SK-N-MC (cell line): ENCODE data around the gene SPSB1.

ENCODE experiments used
- DNase-seq: peaks from one replicate; pipeline ENCODE4 v3.0.0-alpha.2; 2011; ENCODE audit warnings: low read depth, low spot score
- H3K27ac ChIP-seq: fragments of 200-600 bp; sonication (generic); 2 replicates; pipeline ENCODE4 v1.5.1; 2016; ENCODE audit warnings: mixed run types
- H3K36me3 ChIP-seq: fragments of 200-600 bp; sonication (generic); 2 replicates; pipeline ENCODE4 v1.6.1; 2017; ENCODE audit warnings: antibody characterized with exemption, low read length, mixed read lengths; ENCODE audit not compliant: insufficient read depth
- H3K4me3 ChIP-seq: fragments of 200-600 bp; sonication (generic); 2 replicates; pipeline ENCODE4 v1.5.1; 2016
- H3K9ac ChIP-seq: fragments of 200-600 bp; sonication (generic); 2 replicates; pipeline ENCODE4 v1.8.0; 2017; ENCODE audit warnings: mixed run types, mixed read lengths; ENCODE audit not compliant: insufficient read length
- H3K9me3 ChIP-seq: fragments of 200-600 bp; sonication (generic); 2 replicates; pipeline ENCODE4 v1.6.1; 2017; ENCODE audit warnings: low read depth, mild to moderate bottlenecking, antibody characterized with exemption, low read length, moderate library complexity, mixed read lengths
- EZH2 ChIP-seq: fragments of 200-600 bp; sonication (generic); IDR thresholded peaks from one replicate; pipeline ENCODE4 v1.6.1; 2017; ENCODE audit warnings: antibody characterized with exemption
- FOXP2 ChIP-seq: optimal IDR thresholded peaks from 2 replicates; pipeline ENCODE3; 2011; ENCODE audit warnings: mild to moderate bottlenecking, moderate library complexity; ENCODE audit not compliant: insufficient read depth; ENCODE audit errors: extremely low read length, control extremely low read depth
- POLR2AphosphoS5 ChIP-seq: IDR thresholded peaks from 2 replicates; pipeline ENCODE4 v1.6.1; 2012; ENCODE audit warnings: mild to moderate bottlenecking, low read depth, low read length, borderline replicate concordance

SPSB1 gene

GRCh38 chr1:9257851-9258250 is 34.8 kb upstream of the SPSB1 start:
- no peak overlapping the region for H3K9ac ChIP-seq
- no peak for DNase-seq

GRCh38 chr1:9258629-9259028 is 34.1 kb upstream of the SPSB1 start:
- no peak for DNase-seq
- H3K9me3 ChIP-seq, result no peaks in the 10 kb centered on the region
- no peak overlapping the region for H3K4me3 ChIP-seq
- H3K36me3 ChIP-seq, result no peaks in the 10 kb centered on the region; the same call in 1 of the 2 replicates
- no peak overlapping the region for H3K27ac ChIP-seq
- H3K9ac ChIP-seq, result no peak overlapping the region
- no peak for TF ChIP-seq FOXP2

More at GRCh38 chr1:9257851-9258250, 34.8 kb upstream of the SPSB1 start:
- Histone ChIP-seq H3K27ac (no peak overlapping the region), H3K36me3 (no peaks in the 10 kb centered on the region; the same call in 1 of the 2 replicates), H3K9me3 (no peaks in the 10 kb centered on the region), H3K4me3 (no peak overlapping the region)
- no peak for TF ChIP-seq FOXP2

- no peak for DNase-seq
- H3K4me3 ChIP-seq, result no peak overlapping the region
- H3K27ac ChIP-seq, result no peak overlapping the region
- H3K36me3 ChIP-seq, result no peaks in the 10 kb centered on the region; the same call in 1 of the 2 replicates
- no peak for TF ChIP-seq EZH2
- TF ChIP-seq POLR2AphosphoS5, result no peak
- TF ChIP-seq FOXP2, result no peak
- no peaks in the 10 kb centered on the region for H3K9me3 ChIP-seq
- H3K9ac ChIP-seq, result no peak overlapping the region
Observed at GRCh38 chr1:9260059-9260766, 32.5 kb upstream of the SPSB1 start.

GRCh38 chr1:9261496-9261895 is 31.2 kb upstream of the SPSB1 start:
- H3K36me3 ChIP-seq, result no peaks in the 10 kb centered on the region
- DNase-seq, result no peak
- H3K9me3 ChIP-seq, result no peaks in the 10 kb centered on the region
- H3K4me3 ChIP-seq, result no peak overlapping the region
- H3K27ac ChIP-seq, result no peak overlapping the region
- TF ChIP-seq EZH2 (no peak), FOXP2 (no peak), POLR2AphosphoS5 (no peak)
- H3K9ac ChIP-seq, result no peak overlapping the region

- H3K4me3 ChIP-seq, result no peak overlapping the region
- no peak overlapping the region for H3K27ac ChIP-seq
- DNase-seq, result no peak
- no peak overlapping the region for H3K9ac ChIP-seq
- no peaks in the 10 kb centered on the region for H3K36me3 ChIP-seq
- TF ChIP-seq POLR2AphosphoS5, result no peak
- no peak for TF ChIP-seq FOXP2
- TF ChIP-seq EZH2, result no peak
- no peaks in the 10 kb centered on the region for H3K9me3 ChIP-seq
Observed at GRCh38 chr1:9262096-9262986, 30.4 kb upstream of the SPSB1 start.

GRCh38 chr1:9263276-9263855 is 29.3 kb upstream of the SPSB1 start:
- no peak for DNase-seq
- no peaks in the 10 kb centered on the region for H3K36me3 ChIP-seq
- TF ChIP-seq FOXP2 (no peak), EZH2 (no peak), POLR2AphosphoS5 (no peak)
- no peak overlapping the region for H3K9ac ChIP-seq
- no peak overlapping the region for H3K27ac ChIP-seq
- no peaks in the 10 kb centered on the region for H3K9me3 ChIP-seq
- no peak overlapping the region for H3K4me3 ChIP-seq

- TF ChIP-seq EZH2, result no peak
- no peak for TF ChIP-seq POLR2AphosphoS5
- TF ChIP-seq FOXP2, result no peak
- H3K27ac ChIP-seq, result no peak overlapping the region
- no peak overlapping the region for H3K9ac ChIP-seq
- H3K9me3 ChIP-seq, result no peaks in the 10 kb centered on the region
- DNase-seq, result no peak
- no peaks in the 10 kb centered on the region for H3K36me3 ChIP-seq
- no peak overlapping the region for H3K4me3 ChIP-seq
Observed at GRCh38 chr1:9263984-9264872, 28.5 kb upstream of the SPSB1 start.

GRCh38 chr1:9265037-9265436 is 27.7 kb upstream of the SPSB1 start:
- no peak for TF ChIP-seq EZH2
- TF ChIP-seq POLR2AphosphoS5, result no peak
- TF ChIP-seq FOXP2, result no peak

More at GRCh38 chr1:9265037-9265436, 27.7 kb upstream of the SPSB1 start:
- Histone ChIP-seq H3K4me3 (no peak overlapping the region), H3K27ac (no peak overlapping the region), H3K9ac (no peak overlapping the region), H3K36me3 (no peaks in the 10 kb centered on the region), H3K9me3 (no peaks in the 10 kb centered on the region)
- DNase-seq, result no peak
